PC-9 (cell line): ENCODE results near the gene POU6F2. TPM values are rescaled to one million over a fixed set of nuclear protein-coding genes. Genes with fewer than 3 reads are reported as not detected.

Experiments used
- BruUV-seq: library from RNA; stranded (reverse); fragments of 400-500 nt; replicated peaks from 2 replicates; lab custom pipeline; 2021; lab: Mats Ljungman, UMichigan
- CTCF ChIA-PET: fragments of 300-600 bp; sonication (Branson Sonifier 250); formaldehyde crosslinking; loops from one replicate; lab custom pipeline; 2022; ENCODE audit warnings: antibody characterized with exemption; lab: Charles Lee
- POLR2A ChIA-PET: fragments of 300-600 bp; sonication (Branson Sonifier 250); formaldehyde crosslinking; loops from one replicate; lab custom pipeline; 2022; ENCODE audit warnings: antibody characterized with exemption; ENCODE audit not compliant: unreplicated experiment; lab: Charles Lee
- DNase-seq, 2 experiments: peaks; one replicate each; pipeline versions ENCODE4 v3.0.0 to v3.0.0-alpha.2; 2015 to 2022; ENCODE audit warnings: mixed read lengths in 1 of 2
- H2AFZ ChIP-seq: fragments of 200-600 bp; sonication (generic); 2 replicates; pipeline ENCODE4 v1.8.1; 2017; ENCODE audit warnings: antibody characterized with exemption
- H3F3A ChIP-seq: fragments of 200-600 bp; sonication (generic); 2 replicates; pipeline ENCODE4 v1.8.1; 2017; ENCODE audit warnings: antibody characterized with exemption, mild to moderate bottlenecking, low read depth; ENCODE audit not compliant: insufficient read depth
- H3K27ac ChIP-seq: fragments of 200-600 bp; sonication (generic); 2 replicates; pipeline ENCODE4 v1.6.1; 2016; ENCODE audit warnings: mixed run types
- H3K27me3 ChIP-seq: fragments of 200-600 bp; sonication (generic); 2 replicates; pipeline ENCODE4 v1.6.1; 2016; ENCODE audit warnings: low read depth, mixed run types; ENCODE audit not compliant: insufficient read depth
- H3K36me3 ChIP-seq: fragments of 200-600 bp; sonication (generic); 2 replicates; pipeline ENCODE4 v1.6.1; 2016; ENCODE audit warnings: low read depth, mixed run types
- H3K4me1 ChIP-seq: fragments of 200-600 bp; sonication (generic); replicated peaks from 2 replicates; pipeline ENCODE4 v1.6.1; 2016; ENCODE audit warnings: mixed run types; ENCODE audit not compliant: insufficient read depth
- H3K4me2 ChIP-seq: fragments of 200-600 bp; sonication (generic); 2 replicates; pipeline ENCODE4 v1.6.1; 2017; ENCODE audit warnings: mixed run types
- H3K4me3 ChIP-seq: fragments of 200-600 bp; sonication (generic); 2 replicates; pipeline ENCODE4 v1.6.1; 2016; ENCODE audit warnings: mixed run types
- H3K79me2 ChIP-seq: fragments of 200-600 bp; sonication (generic); 2 replicates; pipeline ENCODE4 v1.6.1; 2017; ENCODE audit warnings: low read depth, mixed run types
- H3K9me2 ChIP-seq: fragments of 200-600 bp; sonication (generic); 2 replicates; pipeline ENCODE4 v1.8.1; 2017; ENCODE audit warnings: mild to moderate bottlenecking; ENCODE audit not compliant: insufficient read depth
- H3K9me3 ChIP-seq: fragments of 200-600 bp; sonication (generic); 2 replicates; pipeline ENCODE4 v1.8.1; 2016; ENCODE audit warnings: low read depth; ENCODE audit not compliant: insufficient read depth
- H4K20me1 ChIP-seq: fragments of 200-600 bp; sonication (generic); 2 replicates; pipeline ENCODE4 v1.8.1; 2017; ENCODE audit not compliant: insufficient read depth
- EZH2 ChIP-seq: fragments of 200-600 bp; sonication (generic); IDR thresholded peaks from 2 replicates; pipeline ENCODE4 v1.8.0; 2017; ENCODE audit warnings: antibody characterized with exemption, low read depth
- intact Hi-C: fragments of 100-400 bp; cut with micrococcal nuclease; formaldehyde crosslinking; loops from one replicate; pipeline ENCODE4 v1.10.0; 2022; ENCODE audit not compliant: unreplicated experiment
- total RNA-seq: library from RNA; stranded (reverse); gene quantifications from 2 replicates; pipeline ENCODE4 v1.2.3, GENCODE V29; 2021
- TF ChIP-seq, protein P1 (sequence below): fragments of 200-600 bp; sonication (generic); conservative IDR thresholded peaks from 2 replicates; pipeline ENCODE4 v1.6.1; 2017; ENCODE audit warnings: mixed run types, antibody characterized with exemption, mild to moderate bottlenecking, moderate library complexity

POU6F2 gene
- total RNA-seq, 1 experiment from 2014 or later = not detected

GRCh38 chr7:39392151-39392550 is 414.4 kb downstream of the POU6F2 start:
- H3K27ac ChIP-seq = no peak overlapping the region
- TF ChIP-seq, protein P1, sequence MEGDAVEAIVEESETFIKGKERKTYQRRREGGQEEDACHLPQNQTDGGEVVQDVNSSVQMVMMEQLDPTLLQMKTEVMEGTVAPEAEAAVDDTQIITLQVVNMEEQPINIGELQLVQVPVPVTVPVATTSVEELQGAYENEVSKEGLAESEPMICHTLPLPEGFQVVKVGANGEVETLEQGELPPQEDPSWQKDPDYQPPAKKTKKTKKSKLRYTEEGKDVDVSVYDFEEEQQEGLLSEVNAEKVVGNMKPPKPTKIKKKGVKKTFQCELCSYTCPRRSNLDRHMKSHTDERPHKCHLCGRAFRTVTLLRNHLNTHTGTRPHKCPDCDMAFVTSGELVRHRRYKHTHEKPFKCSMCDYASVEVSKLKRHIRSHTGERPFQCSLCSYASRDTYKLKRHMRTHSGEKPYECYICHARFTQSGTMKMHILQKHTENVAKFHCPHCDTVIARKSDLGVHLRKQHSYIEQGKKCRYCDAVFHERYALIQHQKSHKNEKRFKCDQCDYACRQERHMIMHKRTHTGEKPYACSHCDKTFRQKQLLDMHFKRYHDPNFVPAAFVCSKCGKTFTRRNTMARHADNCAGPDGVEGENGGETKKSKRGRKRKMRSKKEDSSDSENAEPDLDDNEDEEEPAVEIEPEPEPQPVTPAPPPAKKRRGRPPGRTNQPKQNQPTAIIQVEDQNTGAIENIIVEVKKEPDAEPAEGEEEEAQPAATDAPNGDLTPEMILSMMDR = no peak
- TF ChIP-seq EZH2 = no peak
- peaks cover 52% of the 10 kb centered on the region for H3K27me3 ChIP-seq
- no TSS peak for BruUV-seq
- no peaks in the 10 kb centered on the region for H4K20me1 ChIP-seq
- no peak overlapping the region for H3K4me2 ChIP-seq
- no peaks in the 10 kb centered on the region for H3K9me3 ChIP-seq
- no peaks in the 10 kb centered on the region for H3K79me2 ChIP-seq
- intact Hi-C loops = no loop called here
- H3K4me1 ChIP-seq = no peaks in the 10 kb centered on the region
- no peak for DNase-seq
- ChIA-PET CTCF (no interaction called here), POLR2A (no interaction called here)
- H3K36me3 ChIP-seq = no peaks in the 10 kb centered on the region
- H2AFZ ChIP-seq = no peak overlapping the region
- H3F3A ChIP-seq = no peaks in the 10 kb centered on the region
- no peak overlapping the region for H3K4me3 ChIP-seq
- H3K9me2 ChIP-seq = no peaks in the 10 kb centered on the region; the same call in 1 of the 2 replicates

DNA sequence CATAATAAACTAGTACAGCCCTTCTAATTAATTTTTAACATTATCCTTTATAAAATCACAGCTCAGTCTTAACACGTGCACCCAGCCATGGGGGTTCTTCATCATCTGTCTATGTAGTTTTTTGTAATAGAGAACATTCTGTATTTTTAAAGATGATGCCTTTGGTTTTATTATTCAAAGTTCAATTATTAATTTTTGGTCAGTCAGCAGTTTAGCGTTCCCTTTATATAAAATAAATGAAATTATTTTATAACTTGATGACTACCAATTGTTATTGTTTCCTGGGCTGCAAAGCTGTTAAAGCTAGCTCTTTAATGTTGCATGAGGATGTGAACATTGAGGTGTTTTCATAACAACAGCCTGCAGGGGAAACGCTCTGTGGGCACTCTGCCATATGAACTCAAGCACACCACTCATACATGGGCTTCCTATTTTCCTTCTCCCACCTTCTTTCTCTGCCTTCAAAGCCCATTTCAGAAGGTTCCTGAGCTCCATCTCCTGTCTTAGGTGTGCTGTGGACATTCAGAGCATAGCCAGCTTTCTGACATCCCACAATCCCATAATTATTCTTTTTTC is 416.5 kb downstream of the POU6F2 start:
- TF ChIP-seq, protein P1 = no peak
- no peak for TF ChIP-seq EZH2
- Histone ChIP-seq H3K4me1 (no peaks in the 10 kb centered on the region), H3K27ac (no peak overlapping the region), H3K36me3 (no peaks in the 10 kb centered on the region), H3K4me2 (no peak overlapping the region), H3K79me2 (no peaks in the 10 kb centered on the region), H3F3A (no peaks in the 10 kb centered on the region), H3K9me2 (no peaks in the 10 kb centered on the region; the same call in 1 of the 2 replicates), H3K4me3 (no peak overlapping the region), H4K20me1 (no peaks in the 10 kb centered on the region), H2AFZ (no peak overlapping the region), H3K27me3 (peaks cover 40% of the 10 kb centered on the region; the same call in 1 of the 2 replicates), H3K9me3 (no peaks in the 10 kb centered on the region)
- ChIA-PET POLR2A (no interaction called here), CTCF (no interaction called here)
- no peak for DNase-seq
- intact Hi-C loops = no loop called here
- BruUV-seq = no TSS peak

- Histone ChIP-seq H3K9me3 (no peaks in the 10 kb centered on the region), H3K79me2 (no peaks in the 10 kb centered on the region), H2AFZ (no peak overlapping the region), H3F3A (no peaks in the 10 kb centered on the region), H3K9me2 (no peaks in the 10 kb centered on the region; the same call in 1 of the 2 replicates), H3K36me3 (no peaks in the 10 kb centered on the region), H3K27me3 (peaks cover 15% of the 10 kb centered on the region; the same call in 1 of the 2 replicates), H3K27ac (no peak overlapping the region), H4K20me1 (no peaks in the 10 kb centered on the region; the same call in 1 of the 2 replicates), H3K4me2 (no peak overlapping the region), H3K4me1 (no peaks in the 10 kb centered on the region), H3K4me3 (no peak overlapping the region)
- intact Hi-C loops = no loop called here
- CTCF ChIA-PET = no interaction called here
- no peak for TF ChIP-seq EZH2
- TF ChIP-seq, protein P1 = no peak
- no peak for DNase-seq
- no TSS peak for BruUV-seq
- POLR2A ChIA-PET = no interaction called here
These were observed 421.7 kb downstream of the POU6F2 start for GRCh38 chr7:39399458-39399857.
